G401 (cell line): ENCODE data around the gene RPL10A. TPM values are rescaled to one million over a fixed set of nuclear protein-coding genes. Genes with fewer than 3 reads are reported as not detected.
A peak's percentile ranks its signal among the peaks of the same experiment; 100 is the strongest.

Source experiments
- DNase-seq: peaks from one replicate; pipeline ENCODE4 v3.0.0-alpha.2; 2015; ENCODE audit warnings: low spot score
- in situ Hi-C: cut with HindIII; loops from 2 replicates; pipeline ENCODE4 v1.10.0; 2016; ENCODE audit warnings: low sequenced_read_pairs, mixed read lengths
- total RNA-seq: library from RNA; depleted of rRNA; stranded (reverse); fragments of >200 nt; shearing (Covaris generic); gene quantifications from 2 replicates; pipeline ENCODE4 v1.2.3, GENCODE V29; 2014

The RPL10A gene
- total RNA-seq, 1 experiment from 2014 or later, result 3,184 TPM

DNA sequence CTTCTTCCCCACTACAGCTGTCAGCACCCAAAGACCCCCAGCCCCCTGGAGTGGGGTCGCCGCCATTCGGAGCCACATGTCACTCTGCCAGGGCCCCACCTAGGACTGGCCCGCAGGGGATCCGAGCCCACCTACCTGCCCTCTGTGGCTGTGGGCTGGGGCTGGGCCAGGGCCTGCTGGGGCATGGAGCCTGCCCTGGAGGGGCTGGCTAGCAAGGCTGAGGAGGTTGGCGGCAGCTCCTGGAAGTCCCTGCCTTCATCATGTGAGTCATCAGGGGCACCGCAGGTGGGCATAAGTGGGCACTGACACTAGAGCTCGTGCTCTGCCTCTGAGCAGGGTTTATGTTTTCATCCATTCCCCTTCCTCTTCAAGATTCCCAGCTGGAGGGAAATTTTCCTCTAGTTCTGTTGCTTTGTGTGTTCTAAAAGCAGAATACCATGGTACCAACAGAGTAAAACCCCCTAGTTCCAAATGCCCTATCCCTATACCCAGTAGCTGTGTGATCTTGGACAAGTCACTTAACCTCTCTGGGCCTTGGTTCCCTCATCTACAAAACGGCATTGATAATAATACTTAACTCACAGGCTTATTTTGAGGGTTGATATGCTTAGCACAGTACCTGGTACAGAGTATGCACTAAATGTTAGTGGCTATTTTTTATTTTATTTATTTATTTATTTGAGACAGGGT, 24.7 kb upstream of the RPL10A start:
- in situ Hi-C loops, result no loop called here
- DNase-seq, result no peak

DNA sequence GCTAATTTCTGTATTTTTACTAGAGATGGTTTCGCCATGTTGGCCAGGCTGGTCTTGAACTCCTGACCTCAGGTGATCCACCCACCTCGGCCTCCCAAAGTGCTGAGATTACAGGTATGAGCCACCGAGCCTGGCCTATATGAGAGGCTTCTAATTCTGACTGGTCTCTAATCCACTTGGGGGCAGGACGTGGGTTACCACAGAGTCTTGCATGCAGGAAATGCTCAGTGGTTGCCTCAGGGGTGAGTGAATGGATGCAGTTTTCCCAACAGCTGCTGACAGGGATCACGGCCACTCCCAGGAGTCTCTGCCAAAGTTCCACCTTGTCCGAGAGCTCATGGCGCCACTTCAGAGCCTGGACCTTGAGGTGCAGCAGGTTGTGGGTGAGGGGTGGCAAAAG, 22.5 kb upstream of the RPL10A start:
- in situ Hi-C loops, result no loop called here
- DNase-seq, result no peak

DNA sequence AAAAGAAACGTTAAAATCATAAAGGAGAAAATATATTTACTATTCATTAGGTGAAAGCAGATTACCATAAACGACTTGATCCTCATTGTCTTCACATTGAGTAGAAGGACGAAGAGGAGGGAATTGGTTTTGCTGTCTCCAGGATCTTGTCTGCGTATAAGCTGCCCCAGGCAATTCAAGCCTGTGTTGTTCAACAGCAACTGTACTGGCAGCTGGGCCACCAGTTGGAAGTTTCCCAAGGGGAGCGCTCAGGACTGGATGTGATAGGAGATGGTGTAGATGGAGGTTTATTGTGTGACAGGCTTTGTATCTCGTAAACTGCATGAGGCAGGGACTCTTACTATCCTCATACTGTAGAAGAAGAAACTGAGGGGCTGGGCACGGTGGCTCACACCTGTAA, 20.0 kb upstream of the RPL10A start:
- in situ Hi-C loops, result no loop called here
- no peak for DNase-seq

DNA sequence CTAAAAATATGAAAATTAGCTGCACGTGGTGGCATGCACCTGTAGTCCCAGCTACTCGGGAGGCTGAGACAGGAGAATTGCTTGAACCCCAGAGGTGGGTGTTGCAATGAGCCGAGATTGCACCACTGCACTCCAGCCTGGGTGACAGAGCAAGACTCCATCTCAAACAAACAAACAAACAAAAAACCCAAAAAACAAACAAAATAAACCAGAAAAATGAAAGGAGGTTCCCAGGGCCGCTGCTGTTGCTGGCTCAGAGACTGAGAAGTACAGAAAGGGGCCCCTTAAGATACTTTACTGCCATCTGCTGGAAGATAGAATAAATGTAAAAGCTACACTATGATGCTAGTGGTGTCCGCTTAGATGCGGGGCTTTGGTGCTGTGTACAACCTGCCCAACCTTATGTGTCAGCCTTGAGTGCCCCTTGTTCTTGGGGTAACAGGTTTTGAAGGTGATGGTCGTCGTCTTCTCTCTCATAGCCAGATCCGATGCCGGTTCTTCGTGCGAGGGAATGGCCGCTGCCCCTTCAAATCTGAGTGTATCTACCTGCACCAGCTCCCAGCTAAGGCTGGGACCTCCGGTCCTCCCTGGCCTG, 18.8 kb upstream of the RPL10A start:
- DNase-seq, result peak; percentile 86
- in situ Hi-C loops, result no loop called here

- no peak for DNase-seq
- in situ Hi-C loops, result no loop called here
Observed at GRCh38 chr6:35451354-35452182, 16.6 kb upstream of the RPL10A start.

DNA sequence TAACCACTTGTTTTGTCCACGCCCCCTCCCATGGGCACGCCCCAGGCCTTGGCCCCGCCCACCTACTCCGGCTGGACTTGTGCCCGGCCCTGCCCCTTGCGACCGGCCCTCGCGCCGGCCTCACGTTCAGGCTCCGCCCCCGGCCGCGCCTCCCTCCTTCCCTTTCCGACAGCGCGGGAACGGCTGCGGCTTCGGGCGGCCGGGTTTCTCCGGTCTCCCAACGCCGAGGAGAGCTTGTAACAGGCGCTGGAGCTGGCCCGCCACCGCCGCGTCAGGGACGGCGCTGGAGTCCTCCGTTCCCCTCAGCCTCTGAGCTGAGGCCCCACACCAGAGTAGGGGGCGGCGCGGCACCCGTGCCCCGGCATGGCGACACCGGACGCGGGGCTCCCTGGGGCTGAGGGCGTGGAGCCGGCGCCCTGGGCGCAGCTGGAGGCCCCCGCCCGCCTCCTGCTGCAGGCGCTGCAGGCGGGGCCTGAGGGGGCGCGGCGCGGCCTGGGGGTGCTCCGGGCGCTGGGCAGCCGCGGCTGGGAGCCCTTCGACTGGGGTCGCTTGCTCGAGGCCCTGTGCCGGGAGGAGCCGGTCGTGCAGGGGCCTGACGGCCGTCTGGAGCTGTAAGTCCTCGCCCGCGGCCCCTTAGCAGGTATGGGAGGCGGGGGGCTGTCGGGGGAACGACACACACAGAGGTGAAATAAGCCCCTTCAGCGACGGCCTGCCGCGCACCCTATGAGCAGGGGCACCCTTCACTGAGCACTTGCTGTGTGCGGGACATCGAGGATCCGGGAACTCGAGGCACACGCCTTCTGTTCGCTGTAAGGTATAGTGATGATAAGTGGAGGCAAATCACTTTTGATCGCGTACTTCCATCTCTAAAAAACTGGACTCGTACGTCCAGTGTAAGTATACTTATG, 15.8 kb upstream of the RPL10A start, which contains the start of gene FANCE:
Gene FANCE (plus strand): TSS at position 156 of the 908 bp plus-strand sequence. CDS start 208 bp downstream, at position 364.
- DNase-seq, result peak; percentile 84
- in situ Hi-C loops, result no loop called here

DNA sequence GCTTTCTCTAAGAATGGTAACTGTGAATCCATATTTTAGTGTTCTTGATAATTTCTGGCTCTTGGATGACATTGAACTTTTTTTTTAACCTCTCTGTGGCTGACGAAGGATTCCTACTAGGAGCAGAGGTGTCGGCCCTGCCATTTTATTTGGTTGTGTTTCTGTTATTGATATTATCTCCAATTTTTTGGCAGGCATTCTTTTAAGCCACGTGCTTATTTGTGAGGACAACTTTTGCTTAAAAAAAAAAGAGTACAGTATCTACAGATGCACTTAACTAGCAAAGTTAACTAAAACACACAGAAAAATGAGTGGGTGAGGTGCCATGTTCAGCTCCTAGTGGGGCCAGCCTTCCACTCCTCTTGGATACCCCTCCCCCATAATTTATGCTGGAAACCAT, 15.0 kb upstream of the RPL10A start:
- in situ Hi-C loops, result no loop called here
- DNase-seq, result no peak

DNA sequence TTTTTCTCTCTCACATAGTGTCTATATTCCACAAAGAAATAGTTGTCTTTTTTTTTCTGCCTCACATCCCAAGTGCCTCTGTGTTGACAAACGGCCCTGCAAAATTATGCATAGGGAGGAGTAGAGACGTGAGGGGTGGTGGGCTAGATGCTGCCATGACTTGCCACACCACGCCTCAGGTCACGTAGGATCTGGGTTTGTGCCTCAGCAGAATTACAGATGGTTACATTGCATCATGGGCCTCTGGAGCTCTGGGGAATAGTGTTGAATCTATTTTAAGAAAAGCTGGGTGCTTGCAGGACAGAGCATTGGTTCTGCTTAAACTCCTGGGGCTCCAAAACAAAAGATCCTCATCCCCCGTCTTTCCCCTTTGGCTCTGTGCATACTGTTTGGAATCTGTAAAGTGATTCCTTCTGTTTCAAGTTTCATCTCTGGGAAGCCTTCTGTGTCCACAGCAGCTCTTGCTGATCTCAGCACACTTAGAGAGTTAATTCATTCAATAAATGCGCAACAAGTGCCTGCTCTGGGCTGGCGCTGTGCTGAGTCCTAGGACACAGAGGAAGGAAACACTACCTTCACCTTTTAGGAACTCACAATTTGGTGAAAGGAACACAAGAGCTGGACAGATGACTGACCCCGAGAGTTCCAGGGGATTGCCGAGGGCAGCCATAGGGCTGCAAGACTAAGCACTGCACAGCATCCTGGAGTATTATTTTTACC, 13.7 kb upstream of the RPL10A start:
- DNase-seq, result no peak
- in situ Hi-C loops, result no loop called here

DNA sequence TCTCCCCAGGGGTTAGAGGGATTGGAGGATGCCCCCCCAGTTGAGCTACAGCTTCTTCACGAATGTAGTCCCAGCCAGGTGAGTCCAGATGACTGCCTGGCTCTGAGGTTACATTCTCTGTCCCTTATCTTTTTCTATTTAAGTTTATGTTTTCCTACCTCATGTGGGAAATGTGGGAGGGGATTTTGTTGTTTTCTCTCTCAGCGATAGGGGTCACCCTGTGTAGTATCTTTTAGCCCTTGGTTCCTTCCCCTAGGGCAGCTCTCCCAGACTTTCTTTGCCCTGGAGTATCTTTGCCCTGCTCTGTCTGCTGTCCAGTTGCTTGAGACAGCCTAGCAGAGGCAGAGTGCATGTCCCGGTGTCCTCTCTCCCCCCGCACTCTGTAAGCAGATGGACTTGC, 10.3 kb upstream of the RPL10A start:
- in situ Hi-C loops, result no loop called here
- DNase-seq, result no peak

GRCh38 chr6:35461270-35461669, 6.9 kb upstream of the RPL10A start:
- no peak for DNase-seq
- in situ Hi-C loops, result no loop called here

- in situ Hi-C loops, result no loop called here
- no peak for DNase-seq
Observed at GRCh38 chr6:35463292-35463691, 4.9 kb upstream of the RPL10A start.

DNA sequence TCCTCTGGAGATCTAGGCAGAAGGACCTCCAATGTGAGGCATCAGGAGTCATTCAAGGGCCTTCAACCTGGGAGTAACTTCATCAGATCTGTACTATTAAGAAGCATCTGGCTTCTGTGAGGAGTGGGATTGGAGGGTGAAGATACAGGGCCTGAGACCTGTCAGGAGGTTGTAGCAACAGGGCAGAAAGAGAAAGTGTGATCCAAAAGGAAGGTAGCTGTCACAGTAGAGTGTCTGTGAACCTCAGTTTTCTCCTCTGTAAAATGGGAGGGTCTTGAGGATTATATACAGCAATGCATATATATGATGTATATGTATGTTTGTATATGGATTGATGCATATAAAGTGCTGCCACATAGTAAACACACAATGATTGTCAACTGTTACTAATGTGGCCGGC, 2.6 kb upstream of the RPL10A start:
- no peak for DNase-seq
- in situ Hi-C loops, result no loop called here

DNA sequence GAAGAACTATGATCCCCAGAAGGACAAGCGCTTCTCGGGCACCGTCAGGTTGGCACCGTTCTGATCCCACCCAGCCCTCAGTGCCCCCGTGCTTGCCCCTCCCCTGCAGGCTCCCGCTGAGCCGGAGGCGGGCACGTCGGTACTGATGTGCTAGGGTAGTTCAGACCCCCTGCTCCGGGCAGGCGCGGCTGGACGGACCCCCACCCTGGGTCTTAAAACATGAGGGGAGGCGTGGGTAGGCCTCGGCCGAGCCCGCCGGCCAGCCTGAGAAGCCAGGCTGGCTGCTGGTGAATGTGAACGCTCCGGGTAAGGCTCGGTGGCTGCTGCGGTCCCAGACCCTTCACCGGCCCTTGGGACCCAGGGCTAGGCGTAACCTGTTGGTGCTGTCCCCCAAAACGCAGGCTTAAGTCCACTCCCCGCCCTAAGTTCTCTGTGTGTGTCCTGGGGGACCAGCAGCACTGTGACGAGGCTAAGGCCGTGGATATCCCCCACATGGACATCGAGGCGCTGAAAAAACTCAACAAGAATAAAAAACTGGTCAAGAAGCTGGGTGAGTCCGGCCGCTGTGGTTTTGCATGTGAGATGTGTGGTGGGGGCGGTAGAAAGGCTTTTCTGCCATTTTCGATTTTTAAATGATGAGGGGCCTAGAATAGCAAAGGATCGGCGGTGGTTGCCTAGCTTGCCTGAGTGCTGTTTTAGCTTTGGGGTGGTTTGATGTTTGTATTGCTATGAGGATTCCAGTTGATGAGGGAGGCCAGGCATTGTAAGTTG, 964 bp downstream of the RPL10A start:
- DNase-seq, result no peak
- in situ Hi-C loops, result no loop called here

- in situ Hi-C loops, result no loop called here
- DNase-seq, result peak; percentile 41
Observed at GRCh38 chr6:35469751-35470662, 1.8 kb downstream of the RPL10A start.

DNA sequence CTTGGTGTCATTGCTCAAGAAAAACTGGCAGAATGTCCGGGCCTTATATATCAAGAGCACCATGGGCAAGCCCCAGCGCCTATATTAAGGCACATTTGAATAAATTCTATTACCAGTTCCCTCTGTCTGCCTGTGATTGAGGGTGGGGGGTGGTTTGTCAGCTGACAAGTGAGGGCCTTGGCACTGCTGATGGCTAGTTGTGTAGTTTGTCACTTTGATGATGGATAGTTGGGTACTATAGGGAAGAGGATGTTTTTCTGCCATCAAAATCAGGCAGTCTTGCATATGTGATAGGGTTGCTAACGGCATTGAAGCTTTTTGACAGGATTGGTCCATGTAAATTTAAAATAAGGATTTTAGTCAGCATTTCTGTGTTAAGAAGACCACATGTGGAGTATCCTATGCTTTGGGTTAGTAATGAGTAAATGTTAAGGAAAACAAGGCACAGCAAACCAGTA, 2.5 kb downstream of the RPL10A start:
- no peak for DNase-seq
- in situ Hi-C loops, result no loop called here

DNA sequence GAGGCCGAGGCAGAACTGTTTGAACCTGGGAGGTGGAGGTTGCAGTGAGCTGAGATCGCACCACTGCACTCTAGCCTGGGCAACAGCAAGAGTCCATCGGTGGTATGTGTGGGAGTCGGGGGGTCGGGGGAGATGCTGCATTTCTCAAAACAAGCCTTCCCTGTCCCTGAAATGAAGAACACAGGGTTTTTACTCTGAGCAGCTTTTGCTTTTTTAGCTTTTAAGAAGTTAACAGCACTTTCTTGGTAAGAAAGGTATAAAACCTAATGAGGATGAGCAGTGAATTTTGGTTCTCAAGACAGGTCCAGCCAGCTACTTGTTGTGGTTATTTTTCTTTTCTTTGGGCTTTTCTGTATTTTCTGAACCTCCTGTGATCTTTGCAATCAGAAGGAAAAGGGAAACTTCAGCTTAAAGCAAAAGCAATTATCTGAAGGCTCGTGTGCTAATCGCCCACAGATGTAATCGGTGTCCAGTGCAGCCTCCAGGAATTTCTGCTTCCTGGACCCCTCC, 3.7 kb downstream of the RPL10A start:
- DNase-seq, result no peak
- in situ Hi-C loops, result no loop called here
